ENCODE results near the gene SETBP1. TPM values are rescaled to one million over a fixed set of nuclear protein-coding genes. Genes with fewer than 3 reads are reported as not detected.

The SETBP1 gene
- total RNA-seq, 1 donor from 2014 or later = 72.8 TPM

- no peak for DNase-seq
- ChIA-PET POLR2A (interaction anchor here (0.6 to 2.9 kb wide), 3 partner anchors 12 to 262 kb away, joined by 3 to 8 read pairs (median 3); no protein-coding TSS in a partner anchor), CTCF (interaction anchor here (1.1 to 1.4 kb wide), 3 partner anchors 62 to 386 kb away, joined by 3 to 5 read pairs (median 4); no protein-coding TSS in a partner anchor)
- intact Hi-C loops (cut with micrococcal nuclease) = no loop called here
- Mint-ChIP-seq H3K36me3 (ENCODE audit: low read depth) (peaks cover 4% of the 10 kb centered on the region), H3K27ac (peak overlapping the region; percentile 3), H3K4me3 (no peak overlapping the region), H3K27me3 (no peaks in the 10 kb centered on the region), H3K9me3 (no peaks in the 10 kb centered on the region), H3K4me1 (peaks cover 60% of the 10 kb centered on the region)
- ATAC-seq (ENCODE audit: low read depth) = no peak
- TF ChIP-seq CTCF (IDR thresholded peaks at IDR 0.05) = no peak
Measured at GRCh38 chr18:44826418-44827259, 146.0 kb downstream of the SETBP1 start.

GRCh38 chr18:44828080-44828479 lies 147.4 kb downstream of the SETBP1 start:
- peaks cover 54% of the 10 kb centered on the region for H3K4me1 Mint-ChIP-seq
- CTCF ChIA-PET = interaction anchor here (1.0 kb wide), 1 partner anchor 149 kb away, joined by 3 read pairs; no protein-coding TSS in a partner anchor

GRCh38 chr18:44830581-44830980 lies 149.9 kb downstream of the SETBP1 start:
- Mint-ChIP-seq H3K9me3 (no peaks in the 10 kb centered on the region), H3K36me3 (ENCODE audit: low read depth) (no peaks in the 10 kb centered on the region), H3K4me1 (peaks cover 55% of the 10 kb centered on the region), H3K4me3 (no peak overlapping the region), H3K27ac (no peak overlapping the region), H3K27me3 (no peaks in the 10 kb centered on the region)
- ChIA-PET POLR2A (no interaction called here), CTCF (no interaction called here)
- TF ChIP-seq CTCF (IDR thresholded peaks at IDR 0.05) = no peak
- ATAC-seq (ENCODE audit: low read depth) (no peak), DNase-seq (no peak)
- intact Hi-C loops (cut with micrococcal nuclease) = loop anchor here (1.0 to 10.0 kb wide), 2 partner anchors 8 to 326 kb away; no protein-coding TSS in a partner anchor

More at GRCh38 chr18:44828080-44828479, 147.4 kb downstream of the SETBP1 start:
- no peak for DNase-seq
- Mint-ChIP-seq H3K27me3 (no peaks in the 10 kb centered on the region), H3K4me3 (no peak overlapping the region), H3K27ac (no peak overlapping the region), H3K9me3 (no peaks in the 10 kb centered on the region), H3K36me3 (ENCODE audit: low read depth) (no peaks in the 10 kb centered on the region)
- TF ChIP-seq CTCF (IDR thresholded peaks at IDR 0.05) = no peak
- POLR2A ChIA-PET = interaction anchor here (2.9 kb wide), 1 partner anchor 11 kb away, joined by 8 read pairs; no protein-coding TSS in a partner anchor
- intact Hi-C loops (cut with micrococcal nuclease) = no loop called here
- no peak for ATAC-seq (ENCODE audit: low read depth)

GRCh38 chr18:44833786-44834185 lies 153.1 kb downstream of the SETBP1 start:
- DNase-seq (no peak), ATAC-seq (ENCODE audit: low read depth) (no peak)
- no peak overlapping the region for H3K4me3 Mint-ChIP-seq
- ChIA-PET CTCF (no interaction called here), POLR2A (no interaction called here)
- no peak for TF ChIP-seq CTCF (IDR thresholded peaks at IDR 0.05)
- no peaks in the 10 kb centered on the region for H3K27me3 Mint-ChIP-seq
- H3K36me3 Mint-ChIP-seq (ENCODE audit: low read depth) = peaks cover 3% of the 10 kb centered on the region
- no peaks in the 10 kb centered on the region for H3K9me3 Mint-ChIP-seq
- intact Hi-C loops (cut with micrococcal nuclease) = loop anchor here (10.0 kb wide), 1 partner anchor 329 kb away; no protein-coding TSS in a partner anchor
- H3K4me1 Mint-ChIP-seq = peaks cover 64% of the 10 kb centered on the region
- peak overlapping the region; percentile 12 for H3K27ac Mint-ChIP-seq

- CTCF ChIA-PET = no interaction called here
- Mint-ChIP-seq H3K4me1 (peaks cover 71% of the 10 kb centered on the region), H3K27me3 (no peaks in the 10 kb centered on the region), H3K27ac (peak overlapping the region; percentile 61), H3K4me3 (no peak overlapping the region), H3K9me3 (no peaks in the 10 kb centered on the region), H3K36me3 (ENCODE audit: low read depth) (peaks cover 3% of the 10 kb centered on the region)
- TF ChIP-seq CTCF (IDR thresholded peaks at IDR 0.05) = no peak
- no peak for ATAC-seq (ENCODE audit: low read depth)
- POLR2A ChIA-PET = no interaction called here
- intact Hi-C loops (cut with micrococcal nuclease) = loop anchor here (5.0 to 10.0 kb wide), 2 partner anchors 267 to 330 kb away; no protein-coding TSS in a partner anchor
- DNase-seq = no peak
Measured at GRCh38 chr18:44834867-44835469, 154.3 kb downstream of the SETBP1 start.
